ENCODE data around the gene NBPF4.
"Not testable (repeated sequence)": the region's sequence is repeated elsewhere in the genome, so short reads cannot be mapped to it uniquely, and the experiment has no call there.

NBPF4 gene, protein sequence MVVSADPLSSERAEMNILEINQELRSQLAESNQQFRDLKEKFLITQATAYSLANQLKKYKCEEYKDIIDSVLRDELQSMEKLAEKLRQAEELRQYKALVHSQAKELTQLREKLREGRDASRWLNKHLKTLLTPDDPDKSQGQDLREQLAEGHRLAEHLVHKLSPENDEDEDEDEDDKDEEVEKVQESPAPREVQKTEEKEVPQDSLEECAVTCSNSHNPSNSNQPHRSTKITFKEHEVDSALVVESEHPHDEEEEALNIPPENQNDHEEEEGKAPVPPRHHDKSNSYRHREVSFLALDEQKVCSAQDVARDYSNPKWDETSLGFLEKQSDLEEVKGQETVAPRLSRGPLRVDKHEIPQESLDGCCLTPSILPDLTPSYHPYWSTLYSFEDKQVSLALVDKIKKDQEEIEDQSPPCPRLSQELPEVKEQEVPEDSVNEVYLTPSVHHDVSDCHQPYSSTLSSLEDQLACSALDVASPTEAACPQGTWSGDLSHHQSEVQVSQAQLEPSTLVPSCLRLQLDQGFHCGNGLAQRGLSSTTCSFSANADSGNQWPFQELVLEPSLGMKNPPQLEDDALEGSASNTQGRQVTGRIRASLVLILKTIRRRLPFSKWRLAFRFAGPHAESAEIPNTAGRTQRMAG

DNA sequence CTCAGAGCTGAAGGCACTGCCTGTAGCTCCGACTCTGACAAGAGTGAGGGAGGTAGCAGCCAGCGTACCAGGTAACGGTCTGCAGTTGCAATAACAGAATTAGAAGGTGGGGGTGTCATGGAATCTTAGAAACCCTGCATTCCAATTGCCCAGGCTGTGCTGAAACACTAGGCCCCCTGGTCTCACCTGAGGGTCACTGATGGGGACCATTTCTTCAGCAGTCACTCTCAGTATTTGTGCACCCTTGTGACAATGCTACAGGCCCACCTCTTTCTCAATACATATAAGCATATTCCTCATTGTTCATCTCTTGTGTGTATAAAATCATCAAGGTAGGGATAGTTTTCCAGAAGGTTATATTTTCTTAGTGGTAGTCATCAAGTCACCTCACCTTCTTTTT, at the start of gene NBPF4:
Gene NBPF4, minus strand, starts transcription at position 101 of the 400 bp plus-strand sequence. CDS start 315 bp downstream, outside the sequence.
- not testable (repeated sequence) for DNase-seq (ENCODE audit: low read depth in 2 of 2); H3K4me3 ChIP-seq (replicated peaks in 1 of 2; ENCODE audit: low read depth in 2 of 2, low read length in 2 of 2)

- not testable (repeated sequence) for H3K4me3 ChIP-seq (replicated peaks in 1 of 2; ENCODE audit: low read depth in 2 of 2, low read length in 2 of 2); DNase-seq (ENCODE audit: low read depth in 2 of 2)
Measured at GRCh38 chr1:108282528-108283257, 38.8 kb upstream of the NBPF4 start.

DNA sequence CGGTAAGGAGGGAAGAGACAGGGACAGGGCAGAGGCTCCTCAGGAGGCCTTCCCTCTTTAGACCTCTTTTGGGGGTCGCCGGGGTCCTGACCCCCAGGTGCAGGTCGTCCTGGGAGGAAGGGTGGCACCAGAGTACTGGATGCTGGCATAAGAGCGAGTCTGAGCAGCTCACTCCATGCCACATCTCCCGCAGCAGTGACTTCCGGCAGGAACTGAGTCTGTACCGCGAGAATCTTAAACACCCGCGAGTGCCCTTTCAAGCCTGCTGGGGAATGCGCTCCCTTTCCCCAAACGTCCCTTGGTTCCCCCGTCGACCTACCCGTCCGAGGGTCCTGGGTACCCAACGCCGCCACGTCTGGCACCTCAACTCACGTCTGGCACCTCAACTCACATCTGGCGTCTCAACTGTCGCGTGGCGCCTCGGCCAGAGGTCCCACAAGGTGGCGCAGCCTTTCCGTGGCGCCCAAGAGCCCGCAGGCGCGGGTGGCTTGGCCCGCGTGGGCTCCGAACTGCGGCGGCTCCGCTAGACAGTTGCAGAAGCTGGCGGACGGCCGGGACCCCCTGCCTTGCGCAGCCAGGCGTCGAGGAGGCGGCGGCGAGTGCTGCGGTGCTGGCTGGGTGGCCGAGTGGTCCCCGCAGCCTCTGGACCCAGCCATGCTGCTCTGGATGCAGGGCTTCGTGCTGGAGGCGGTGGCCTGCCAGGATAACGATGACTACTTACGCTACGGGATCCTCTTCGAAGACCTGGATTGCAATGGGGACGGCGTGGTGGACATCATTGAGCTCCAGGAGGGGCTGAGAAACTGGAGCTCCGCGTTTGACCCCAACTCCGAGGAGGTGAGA, 28.8 kb upstream of the NBPF4 start:
- H3K4me3 ChIP-seq (replicated peaks in 1 of 2; ENCODE audit: low read depth in 2 of 2, low read length in 2 of 2); DNase-seq (ENCODE audit: low read depth in 2 of 2): not testable (repeated sequence)

- DNase-seq (ENCODE audit: low read depth in 2 of 2); H3K4me3 ChIP-seq (replicated peaks in 1 of 2; ENCODE audit: low read depth in 2 of 2, low read length in 2 of 2): not testable (repeated sequence)
Measured at GRCh38 chr1:108267097-108267496, 23.2 kb upstream of the NBPF4 start.

DNA sequence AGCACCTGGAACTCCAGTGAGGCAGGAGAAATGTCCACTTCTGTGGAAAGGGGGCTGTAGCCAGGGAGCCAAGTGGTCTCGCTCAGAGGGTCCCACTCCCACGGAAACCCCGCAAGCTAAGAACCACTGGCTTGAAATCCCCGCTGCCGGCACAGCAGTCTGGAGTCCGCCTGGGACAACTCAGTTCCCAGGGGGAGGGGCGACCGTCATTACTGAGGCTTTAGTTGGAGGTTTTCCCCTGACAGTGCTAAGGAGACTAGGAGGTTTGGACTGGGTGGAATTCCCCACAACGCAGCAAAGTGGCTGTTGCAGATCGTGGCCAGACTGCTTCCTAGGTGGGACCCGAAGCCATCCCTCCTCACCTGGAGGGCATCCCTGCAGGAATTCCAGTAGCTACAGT, 18.1 kb upstream of the NBPF4 start:
- not testable (repeated sequence) for H3K4me3 ChIP-seq (replicated peaks in 1 of 2; ENCODE audit: low read depth in 2 of 2, low read length in 2 of 2); DNase-seq (ENCODE audit: low read depth in 2 of 2)

DNA sequence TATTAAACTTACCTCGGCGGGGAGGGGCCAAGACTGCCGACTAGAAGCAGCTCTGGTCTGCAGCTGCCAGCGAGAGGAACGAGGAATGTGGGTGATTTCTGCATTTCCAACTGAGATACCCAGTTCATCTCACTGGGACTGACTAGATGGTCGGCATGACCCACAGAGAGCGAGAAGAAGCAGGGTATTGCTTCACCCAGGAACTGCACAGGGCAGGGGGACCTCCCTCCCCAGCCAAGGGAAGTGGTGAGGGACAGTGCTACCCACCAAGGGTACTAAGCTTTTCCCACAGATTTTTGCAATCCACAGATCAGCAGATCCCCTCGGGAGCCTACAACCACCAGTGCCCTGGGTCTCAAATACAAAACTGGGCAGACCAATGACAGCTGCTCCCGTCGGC, 17.6 kb upstream of the NBPF4 start:
- H3K4me3 ChIP-seq (replicated peaks in 1 of 2; ENCODE audit: low read depth in 2 of 2, low read length in 2 of 2); DNase-seq (ENCODE audit: low read depth in 2 of 2): not testable (repeated sequence)

- DNase-seq (ENCODE audit: low read depth in 2 of 2); H3K4me3 ChIP-seq (replicated peaks in 1 of 2; ENCODE audit: low read depth in 2 of 2, low read length in 2 of 2): not testable (repeated sequence)
Measured at GRCh38 chr1:108260578-108261259, 16.8 kb upstream of the NBPF4 start.

GRCh38 chr1:108255426-108255825, 11.6 kb upstream of the NBPF4 start:
- DNase-seq (ENCODE audit: low read depth in 2 of 2); H3K4me3 ChIP-seq (replicated peaks in 1 of 2; ENCODE audit: low read depth in 2 of 2, low read length in 2 of 2): not testable (repeated sequence)

DNA sequence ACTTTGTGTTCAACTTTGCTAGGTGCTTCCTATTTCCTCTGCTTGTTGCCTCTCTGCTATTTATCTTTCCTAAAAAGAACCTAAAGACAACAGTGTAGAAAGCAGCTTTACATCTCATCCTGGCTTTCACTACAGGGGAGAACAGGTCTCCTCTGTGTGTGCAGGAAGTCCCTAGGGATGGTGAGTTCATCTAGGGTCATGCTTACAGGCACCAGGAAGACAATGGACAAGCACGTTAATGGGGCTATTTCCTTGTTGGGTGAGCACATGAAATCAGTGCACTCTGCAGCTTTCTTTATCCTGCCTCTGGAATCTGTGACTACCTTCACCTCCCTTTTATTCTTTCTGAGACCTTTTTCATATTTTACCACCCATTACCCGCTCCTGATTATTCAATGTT, 4.5 kb downstream of the NBPF4 start:
- not testable (repeated sequence) for DNase-seq (ENCODE audit: low read depth in 2 of 2); H3K4me3 ChIP-seq (replicated peaks in 1 of 2; ENCODE audit: low read depth in 2 of 2, low read length in 2 of 2)

DNA sequence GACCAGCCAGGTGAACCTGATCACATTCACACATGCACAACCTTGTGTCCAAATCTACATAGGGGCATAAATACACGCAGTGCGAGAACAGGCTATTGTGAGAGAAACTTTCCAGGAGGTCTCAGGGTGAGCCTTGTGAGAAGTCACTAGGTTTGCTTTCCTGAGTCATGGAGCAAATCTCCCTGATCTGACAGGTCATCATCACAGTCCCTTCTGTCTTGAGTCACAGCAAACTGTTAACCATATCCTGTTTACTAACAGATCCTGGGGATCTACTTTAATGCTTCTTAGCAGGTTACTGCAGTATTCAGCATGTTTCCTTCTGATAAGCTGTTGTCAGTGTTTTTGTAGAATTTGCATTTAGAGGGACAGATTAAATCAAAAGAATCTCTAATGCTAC, 8.6 kb downstream of the NBPF4 start:
- not testable (repeated sequence) for H3K4me3 ChIP-seq (replicated peaks in 1 of 2; ENCODE audit: low read depth in 2 of 2, low read length in 2 of 2); DNase-seq (ENCODE audit: low read depth in 2 of 2)

- H3K4me3 ChIP-seq (replicated peaks in 1 of 2; ENCODE audit: low read depth in 2 of 2, low read length in 2 of 2); DNase-seq (ENCODE audit: low read depth in 2 of 2): not testable (repeated sequence)
Measured at GRCh38 chr1:108232183-108232582, 11.7 kb downstream of the NBPF4 start.

GRCh38 chr1:108229976-108230375, 13.9 kb downstream of the NBPF4 start:
- not testable (repeated sequence) for DNase-seq (ENCODE audit: low read depth in 2 of 2); H3K4me3 ChIP-seq (replicated peaks in 1 of 2; ENCODE audit: low read depth in 2 of 2, low read length in 2 of 2)

DNA sequence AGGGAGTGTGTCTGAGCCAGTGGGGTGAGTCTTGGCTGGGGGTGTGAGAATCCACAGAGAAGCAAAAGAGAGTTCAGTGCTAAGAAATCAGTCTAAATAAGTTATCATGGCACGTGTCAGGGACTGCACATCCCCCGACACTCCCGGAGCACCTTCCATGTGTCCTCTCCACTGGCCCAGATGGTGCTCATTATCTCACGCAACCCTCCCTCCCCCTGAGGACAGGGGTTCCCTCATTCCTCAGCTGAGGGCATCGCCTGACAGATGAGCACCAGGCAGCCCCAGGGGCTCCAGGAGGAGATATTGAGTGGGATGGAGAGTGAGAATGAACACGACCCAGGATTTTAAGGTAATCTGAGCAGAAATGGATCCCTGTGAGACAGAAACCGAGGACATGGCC, 16.1 kb downstream of the NBPF4 start:
- not testable (repeated sequence) for DNase-seq (ENCODE audit: low read depth in 2 of 2)

GRCh38 chr1:108226855-108227254, 17.0 kb downstream of the NBPF4 start:
- not testable (repeated sequence) for DNase-seq (ENCODE audit: low read depth in 2 of 2); H3K4me3 ChIP-seq (replicated peaks in 1 of 2; ENCODE audit: low read depth in 2 of 2, low read length in 2 of 2)

More for the DNA sequence above, 16.1 kb downstream of the NBPF4 start:
- H3K4me3 ChIP-seq (replicated peaks in 1 of 2; ENCODE audit: low read depth in 2 of 2, low read length in 2 of 2): not testable (repeated sequence)

DNA sequence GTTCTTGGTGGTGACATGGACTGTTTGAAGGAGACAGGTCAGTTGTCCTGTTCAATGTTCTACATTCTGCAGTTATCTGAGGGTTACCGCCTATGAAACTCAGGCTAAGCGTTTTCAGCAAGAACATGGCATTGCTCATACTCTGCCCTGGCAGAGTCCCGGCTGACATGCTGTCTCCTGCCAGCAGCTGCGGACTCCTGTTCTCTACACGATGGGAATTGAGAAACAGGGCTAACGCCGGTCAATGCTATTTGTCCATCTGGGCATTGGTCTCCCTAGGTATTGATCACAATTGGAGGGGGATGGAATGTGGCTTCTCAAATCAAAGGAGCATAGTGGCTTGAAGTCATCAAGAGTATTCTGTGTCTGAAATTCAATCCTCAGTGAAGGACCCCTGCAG, 20.6 kb downstream of the NBPF4 start:
- DNase-seq (ENCODE audit: low read depth in 2 of 2); H3K4me3 ChIP-seq (replicated peaks in 1 of 2; ENCODE audit: low read depth in 2 of 2, low read length in 2 of 2): not testable (repeated sequence)

- not testable (repeated sequence) for H3K4me3 ChIP-seq (replicated peaks in 1 of 2; ENCODE audit: low read depth in 2 of 2, low read length in 2 of 2); DNase-seq (ENCODE audit: low read depth in 2 of 2)
Measured at GRCh38 chr1:108217515-108218174, 26.2 kb downstream of the NBPF4 start.

DNA sequence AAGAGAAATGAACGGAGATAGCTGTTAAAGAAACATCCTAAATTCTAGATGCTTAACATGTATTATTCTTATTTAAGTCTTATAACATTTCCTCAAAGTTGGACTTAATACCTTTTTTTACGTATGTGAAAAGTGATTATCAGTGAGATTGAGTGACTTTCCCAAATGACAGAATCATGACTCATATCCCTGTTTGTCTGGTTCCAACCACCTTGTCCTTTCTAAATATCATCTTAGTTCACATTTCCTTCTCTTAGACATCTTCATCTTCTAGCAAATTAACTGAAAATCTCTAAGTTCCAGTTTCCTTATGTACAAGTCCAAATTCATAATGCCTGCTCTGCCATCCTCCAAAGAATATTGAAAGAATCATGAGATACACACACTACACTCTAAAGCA, 26.9 kb downstream of the NBPF4 start:
- not testable (repeated sequence) for H3K4me3 ChIP-seq (replicated peaks in 1 of 2; ENCODE audit: low read depth in 2 of 2, low read length in 2 of 2); DNase-seq (ENCODE audit: low read depth in 2 of 2)
